ENCODE measurements around the gene HAUS8. TPM values are rescaled to one million over a fixed set of nuclear protein-coding genes. Genes with fewer than 3 reads are reported as not detected.

Gene HAUS8
- total and polyA plus RNA-seq, 2 of the 8 experiments (the other 6 are each of a cell fraction or from before 2014, with no cell fraction given): 18.4 to 23.2 TPM

DNA sequence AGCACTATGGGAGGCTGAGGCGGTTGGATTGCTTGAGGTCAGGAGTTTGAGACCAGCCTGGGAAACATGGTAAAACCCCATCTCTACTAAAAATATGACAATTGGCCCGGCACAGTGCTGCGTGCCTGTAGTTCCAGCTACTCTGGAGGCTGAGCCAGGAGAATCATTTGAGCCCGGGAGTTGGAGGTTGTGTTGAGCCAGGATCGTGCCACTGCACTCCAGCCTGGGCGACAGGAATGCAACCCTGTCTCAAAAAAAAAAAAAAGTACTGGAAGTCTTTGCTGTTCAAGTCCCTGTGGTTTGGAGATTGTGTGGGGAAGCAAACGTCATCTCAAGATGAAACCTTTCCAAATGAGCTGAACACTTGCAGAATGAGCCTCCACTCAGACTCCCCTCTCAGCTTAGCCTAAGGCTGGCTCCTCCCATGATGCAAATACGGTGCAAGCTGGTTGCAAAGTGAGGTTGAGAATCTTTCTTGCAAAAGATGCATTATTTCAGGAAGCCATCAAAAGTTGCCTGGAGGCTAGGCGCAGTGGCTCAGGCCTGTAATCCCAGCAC lies 46.6 kb upstream of the HAUS8 start (continued):
- TF ChIP-seq BACH1 (IDR thresholded peaks at IDR 0.05; ENCODE audit: low read length) (no peak), JUN (IDR thresholded peaks at IDR 0.05; ENCODE audit: low read depth, low read length) (no peak), FOSL1 (IDR thresholded peaks at IDR 0.05; ENCODE audit: insufficient read depth, low read depth, low read length) (no peak)

Data from H1 (cell line).